Ovary (tissue), 9 donors: Measurements from ENCODE around the gene KDM4C. TPM values are rescaled to one million over a fixed set of nuclear protein-coding genes. Genes with fewer than 3 reads are reported as not detected.

Source experiments
- DNase-seq, 5 donors: peaks; one replicate each; pipeline ENCODE4 v3.0.0-alpha.2; 2019 to 2020
- H3K27ac ChIP-seq, 2 donors: fragments of 200-600 bp; one replicate each; pipeline versions ENCODE4 v1.5.1 to v1.8.0; 2019 to 2022
- H3K27me3 ChIP-seq: fragments of 200-600 bp; one replicate; pipeline ENCODE4 v1.8.0; 2022
- H3K36me3 ChIP-seq: fragments of 200-600 bp; sonication (generic); one replicate; pipeline ENCODE4 v1.5.1; 2019
- H3K4me1 ChIP-seq: one replicate; pipeline ENCODE4 v1.8.1; 2013; ENCODE audit warnings: mild to moderate bottlenecking, moderate library complexity; ENCODE audit not compliant: insufficient read depth
- H3K4me3 ChIP-seq: fragments of 200-600 bp; sonication (generic); one replicate; pipeline ENCODE4 v1.5.1; 2017
- H3K9me3 ChIP-seq, 2 donors: fragments of 200-600 bp in 1 of 2; sonication (generic) in 1 of 2; one replicate each; pipeline versions ENCODE4 v1.5.1 to v1.8.1; 2013 to 2019; ENCODE audit warnings: mild to moderate bottlenecking in 1 of 2, moderate library complexity in 1 of 2
- EP300 ChIP-seq: sonication (generic); formaldehyde crosslinking; IDR thresholded peaks from one replicate; pipeline ENCODE4 v1.6.1; 2017; ENCODE audit warnings: antibody characterized with exemption
- POLR2A ChIP-seq: fragments of 450-650 bp; IDR thresholded peaks from one replicate; pipeline ENCODE4 v1.6.1; 2017; ENCODE audit warnings: antibody characterized with exemption, mild to moderate bottlenecking, moderate library complexity
- WGBS, 3 donors: extraction: QIAGEN DNeasy Blood & Tissue Kit in 1 of 3; methylation state at CpG; one replicate each; pipeline versions ENCODE4 v1.1.5 to v1.1.7; 2013 to 2017; 5-methylcytosine and 5-hydroxymethylcytosine counted together
- intact Hi-C, 4 donors: fragments of 100-400 bp; cut with DNase I; formaldehyde crosslinking; loops; one replicate each; pipeline versions ENCODE4 v1.11.0 to v1.15.1; 2022 to 2023
- polyA plus RNA-seq, 2 donors: library from polyadenylated mRNA; stranded (reverse); fragments of 200-250 nt in 1 of 2; fragments of 350-450 nt in 1 of 2; fragmentation: Illumina TruSeq in 1 of 2; extraction: RNeasy Lipid Tissue Mini Kit (QIAGEN cat#74804) in 1 of 2; gene quantifications; one replicate each; pipeline ENCODE4 v1.2.3, GENCODE V29; 2013 to 2014
- total RNA-seq, 7 donors: library from RNA; depleted of rRNA in 2 of 7; stranded (reverse); fragments of >200 nt in 2 of 7; fragmentation: NEBNext Ultra II Directional in 3 of 7; extraction: Animal tissue kit (Norgen Biotek cat#: 25700) in 3 of 7; gene quantifications; one replicate each; pipeline versions ENCODE4 v1.1.0 to v1.2.4, GENCODE V29; 2016 to 2023
- TF ChIP-seq, protein P1 (sequence below), 3 donors: fragments of 450-650 bp in 2 of 3; fragments of 200-600 bp in 1 of 3; IDR thresholded peaks; one replicate each; pipeline versions ENCODE4 v1.5.1 to v1.8.0; 2016 to 2022; ENCODE audit warnings: antibody characterized with exemption in 3 of 3, mild to moderate bottlenecking in 1 of 3
- donor health status: DM: no; HTN: no; CAD: no; lungs with moderate emphysema.
- donor health status: DM: no; HTN: no; CAD: no.
- donor health status: Bipolar disorder and iron deficiency.
- donor health status: DM: yes; HTN: yes; CAD: no.
- donor health status: DM: no; HTN: no; CAD: no.
- donor health status: DM: yes; HTN: yes; CAD: no.

The KDM4C gene
- total and polyA plus RNA-seq, 9 donors = 9.5 to 35.6 (median 26.7) TPM

DNA sequence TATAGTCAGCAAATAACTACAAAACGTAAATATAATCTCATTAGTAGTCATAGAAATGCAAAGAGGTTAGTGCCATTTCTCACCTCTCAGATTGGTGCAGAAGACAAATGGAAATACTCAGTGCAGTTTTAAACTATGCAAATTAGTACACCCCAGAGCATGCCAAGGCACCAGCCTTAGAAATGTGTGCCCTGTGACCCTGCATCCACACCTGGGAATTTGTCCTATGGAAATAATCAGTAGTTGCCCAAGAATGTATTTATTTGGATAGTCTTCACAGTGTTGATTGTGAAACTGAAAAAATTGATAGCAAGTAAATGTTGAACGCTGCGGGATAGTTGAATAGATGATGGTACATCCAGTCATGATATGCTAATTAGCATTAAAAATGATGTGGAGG is 152.7 kb downstream of the KDM4C start:
- TF ChIP-seq EP300 = no peak
- TF ChIP-seq POLR2A = no peak
- TF ChIP-seq, protein P1, sequence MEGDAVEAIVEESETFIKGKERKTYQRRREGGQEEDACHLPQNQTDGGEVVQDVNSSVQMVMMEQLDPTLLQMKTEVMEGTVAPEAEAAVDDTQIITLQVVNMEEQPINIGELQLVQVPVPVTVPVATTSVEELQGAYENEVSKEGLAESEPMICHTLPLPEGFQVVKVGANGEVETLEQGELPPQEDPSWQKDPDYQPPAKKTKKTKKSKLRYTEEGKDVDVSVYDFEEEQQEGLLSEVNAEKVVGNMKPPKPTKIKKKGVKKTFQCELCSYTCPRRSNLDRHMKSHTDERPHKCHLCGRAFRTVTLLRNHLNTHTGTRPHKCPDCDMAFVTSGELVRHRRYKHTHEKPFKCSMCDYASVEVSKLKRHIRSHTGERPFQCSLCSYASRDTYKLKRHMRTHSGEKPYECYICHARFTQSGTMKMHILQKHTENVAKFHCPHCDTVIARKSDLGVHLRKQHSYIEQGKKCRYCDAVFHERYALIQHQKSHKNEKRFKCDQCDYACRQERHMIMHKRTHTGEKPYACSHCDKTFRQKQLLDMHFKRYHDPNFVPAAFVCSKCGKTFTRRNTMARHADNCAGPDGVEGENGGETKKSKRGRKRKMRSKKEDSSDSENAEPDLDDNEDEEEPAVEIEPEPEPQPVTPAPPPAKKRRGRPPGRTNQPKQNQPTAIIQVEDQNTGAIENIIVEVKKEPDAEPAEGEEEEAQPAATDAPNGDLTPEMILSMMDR (IDR thresholded peaks at IDR 0.05) = no peak
- 80 to 89% (median 81%) methylated on average over 3 of the region's 3 CpGs for WGBS, 3 donors
- intact Hi-C loops = no loop called here

GRCh38 chr9:6911901-6912638 is 154.3 kb downstream of the KDM4C start:
- H3K36me3 ChIP-seq = no peaks in the 10 kb centered on the region
- no peaks in the 10 kb centered on the region for H3K27me3 ChIP-seq
- 81 to 85% (median 82%) methylated on average over 3 of the region's 3 CpGs for WGBS, 3 donors
- H3K4me1 ChIP-seq = no peaks in the 10 kb centered on the region
- DNase-seq = no peak
- no peak overlapping the region for H3K27ac ChIP-seq
- H3K4me3 ChIP-seq = no peak overlapping the region
- TF ChIP-seq POLR2A (no peak), EP300 (no peak)
- TF ChIP-seq, protein P1 (IDR thresholded peaks at IDR 0.05) = no peak
- intact Hi-C loops = no loop called here
- no peaks in the 10 kb centered on the region for H3K9me3 ChIP-seq

More for the DNA sequence above, 152.7 kb downstream of the KDM4C start:
- H3K9me3 ChIP-seq = no peaks in the 10 kb centered on the region
- no peak overlapping the region for H3K27ac ChIP-seq
- H3K36me3 ChIP-seq = no peaks in the 10 kb centered on the region
- no peak overlapping the region for H3K4me3 ChIP-seq
- no peak for DNase-seq
- no peaks in the 10 kb centered on the region for H3K4me1 ChIP-seq
- no peaks in the 10 kb centered on the region for H3K27me3 ChIP-seq

DNA sequence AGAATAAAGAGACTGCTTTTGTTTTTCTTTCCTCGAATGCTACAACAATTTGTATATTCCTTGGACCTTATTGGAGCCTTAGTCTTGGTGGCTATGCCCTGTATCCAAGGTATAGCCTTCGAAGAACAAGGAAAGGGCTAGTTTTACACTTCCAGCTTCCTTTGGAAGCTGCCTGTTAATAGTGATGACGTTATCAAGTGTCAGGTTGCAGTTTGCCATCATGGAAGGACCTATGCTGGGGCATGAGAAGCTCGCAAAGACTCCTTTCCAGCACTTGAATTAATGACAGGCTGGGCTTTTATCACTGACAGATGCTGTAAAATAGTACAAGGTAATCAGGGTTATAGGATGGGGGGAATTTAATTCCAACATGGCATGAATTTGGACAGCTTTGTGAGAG is 157.9 kb downstream of the KDM4C start:
- no peaks in the 10 kb centered on the region for H3K36me3 ChIP-seq
- H3K27me3 ChIP-seq = no peaks in the 10 kb centered on the region
- intact Hi-C loops = no loop called here
- H3K9me3 ChIP-seq = no peaks in the 10 kb centered on the region
- H3K27ac ChIP-seq = no peak overlapping the region
- no peaks in the 10 kb centered on the region for H3K4me1 ChIP-seq
- no peak for TF ChIP-seq EP300
- no peak for TF ChIP-seq POLR2A
- TF ChIP-seq, protein P1 (IDR thresholded peaks at IDR 0.05) = no peak
- 74 to 80% (median 75%) methylated on average over 4 of the region's 4 CpGs for WGBS, 3 donors
- DNase-seq = no peak
- no peak overlapping the region for H3K4me3 ChIP-seq

DNA sequence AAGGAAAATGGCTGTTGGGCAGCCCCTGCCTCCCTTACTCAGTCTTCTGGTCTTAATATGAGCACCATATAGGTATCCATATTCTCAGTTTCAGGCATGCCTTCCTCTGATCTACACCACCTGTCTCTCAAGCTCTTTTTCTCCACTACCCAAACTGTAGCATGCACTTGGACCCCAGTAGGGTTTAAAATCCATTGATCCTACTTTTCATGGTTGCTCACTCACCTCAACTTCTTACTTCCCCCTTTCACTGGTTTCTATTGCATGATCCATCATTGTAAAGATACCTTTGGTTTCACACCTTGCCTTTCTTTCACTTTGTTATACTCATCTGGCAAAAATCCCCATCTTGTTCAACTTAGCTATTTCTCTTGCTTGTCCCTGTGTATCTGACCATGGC is 159.4 kb downstream of the KDM4C start:
- TF ChIP-seq POLR2A (no peak), EP300 (no peak)
- TF ChIP-seq, protein P1 (IDR thresholded peaks at IDR 0.05) = no peak
- no peak overlapping the region for H3K27ac ChIP-seq
- no peaks in the 10 kb centered on the region for H3K27me3 ChIP-seq
- H3K9me3 ChIP-seq = no peaks in the 10 kb centered on the region
- H3K4me3 ChIP-seq = no peak overlapping the region
- no peak for DNase-seq
- no peaks in the 10 kb centered on the region for H3K36me3 ChIP-seq
- H3K4me1 ChIP-seq = no peaks in the 10 kb centered on the region
- intact Hi-C loops = no loop called here
